Measurements from ENCODE around the gene HSD3B7.

The HSD3B7 gene

GRCh38 chr16:30983289-30983889 is 1.6 kb upstream of the HSD3B7 start (continued):
- TF ChIP-seq ZNF146 (tag by site-specific recombination; IDR thresholded peaks at IDR 0.05) (peak; percentile 19; the same call in 1 of the 2 replicates), HIC1 (tag by site-specific recombination; IDR thresholded peaks at IDR 0.05) (peak; percentile 30; the same call in 1 of the 2 replicates), ZIC2 (tag by site-specific recombination; IDR thresholded peaks at IDR 0.05) (0 out of 2 replicates have a peak, but pooled peaks have one; percentile 21)

- Histone ChIP-seq H3K27ac (ENCODE audit: extremely low read depth, low read depth, low read length) (no peak overlapping the region), H3K36me3 (ENCODE audit: control insufficient read depth in 2 of 2, insufficient read depth in 1 of 2, low read length in 2 of 2) (peaks cover 0 to 81% of the 10 kb centered on the region in 2 experiments; a peak in 2 of 3 replicates), H3K4me3 (ENCODE audit: low read depth, low read length) (no peak overlapping the region), H3K9me3 (ENCODE audit: control insufficient read depth, insufficient read depth, low read depth, low read length) (no peaks in the 10 kb centered on the region), H3K4me1 (ENCODE audit: control insufficient read depth, insufficient read depth, low read length) (no peaks in the 10 kb centered on the region)
- ChIA-PET CTCF (interaction anchor here (0.5 to 4.2 kb wide), 52 partner anchors 9 to 1174 kb away, joined by 3 to 25 read pairs (median 4); partner anchors contain the start of genes ARMC5, KAT8, PAGR1 and STX4), POLR2A (interaction anchor here (0.6 to 2.9 kb wide), 15 partner anchors 11 to 1169 kb away, joined by 3 to 13 read pairs (median 3); partner anchors contain the start of genes FUS, KAT8, PAGR1 and ZNF646)
- TF ChIP-seq ZNF146 (tag by site-specific recombination; IDR thresholded peaks at IDR 0.05) (no peak), ZNF184 (tag by site-specific recombination; IDR thresholded peaks at IDR 0.05) (no peak), PATZ1 (tag by site-specific recombination; IDR thresholded peaks at IDR 0.05) (peak; percentile 67), ZNF664 (tag by site-specific recombination; IDR thresholded peaks at IDR 0.05) (no peak), ZFHX2 (tag by site-specific recombination; conservative IDR thresholded peaks at IDR 0.05) (no peak), ZNF10 (tag by site-specific recombination; IDR thresholded peaks at IDR 0.05) (0 out of 2 replicates have a peak, but pooled peaks have one; percentile 32), ZNF148 (tag by site-specific recombination; IDR thresholded peaks at IDR 0.05; ENCODE audit: borderline replicate concordance) (no peak), ZNF626 (tag by site-specific recombination; IDR thresholded peaks at IDR 0.05) (no peak), ZNF692 (tag by site-specific recombination; IDR thresholded peaks at IDR 0.05) (no peak), ZNF202 (tag by site-specific recombination; IDR thresholded peaks at IDR 0.05; ENCODE audit: borderline replicate concordance) (no peak)
Measured at GRCh38 chr16:30983898-30984610, 953 bp upstream of the HSD3B7 start.
